ENCODE results near the gene CYP51A1.

The CYP51A1 gene

DNA sequence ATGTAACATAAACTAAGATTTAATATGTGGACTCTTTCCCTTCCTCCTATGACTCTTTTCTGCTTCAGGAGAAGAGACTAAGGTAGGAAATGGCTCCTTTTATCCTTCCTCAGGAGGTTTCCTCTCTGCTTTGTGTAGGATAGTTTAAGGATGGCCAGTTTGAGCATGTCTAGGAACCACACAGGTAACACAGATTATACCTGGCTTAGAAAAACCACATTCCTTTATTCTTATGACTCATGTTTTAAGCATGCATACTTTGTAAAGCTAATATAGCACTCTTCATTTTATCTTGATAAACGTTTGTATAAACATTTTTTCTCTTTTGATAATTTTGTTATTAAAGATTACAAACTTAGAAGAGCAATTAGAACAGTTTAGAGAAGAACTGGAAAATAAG, 57.8 kb downstream of the CYP51A1 start:
- peak overlapping the region; percentile 65 for H3K27ac ChIP-seq
- TF ChIP-seq, protein P1, sequence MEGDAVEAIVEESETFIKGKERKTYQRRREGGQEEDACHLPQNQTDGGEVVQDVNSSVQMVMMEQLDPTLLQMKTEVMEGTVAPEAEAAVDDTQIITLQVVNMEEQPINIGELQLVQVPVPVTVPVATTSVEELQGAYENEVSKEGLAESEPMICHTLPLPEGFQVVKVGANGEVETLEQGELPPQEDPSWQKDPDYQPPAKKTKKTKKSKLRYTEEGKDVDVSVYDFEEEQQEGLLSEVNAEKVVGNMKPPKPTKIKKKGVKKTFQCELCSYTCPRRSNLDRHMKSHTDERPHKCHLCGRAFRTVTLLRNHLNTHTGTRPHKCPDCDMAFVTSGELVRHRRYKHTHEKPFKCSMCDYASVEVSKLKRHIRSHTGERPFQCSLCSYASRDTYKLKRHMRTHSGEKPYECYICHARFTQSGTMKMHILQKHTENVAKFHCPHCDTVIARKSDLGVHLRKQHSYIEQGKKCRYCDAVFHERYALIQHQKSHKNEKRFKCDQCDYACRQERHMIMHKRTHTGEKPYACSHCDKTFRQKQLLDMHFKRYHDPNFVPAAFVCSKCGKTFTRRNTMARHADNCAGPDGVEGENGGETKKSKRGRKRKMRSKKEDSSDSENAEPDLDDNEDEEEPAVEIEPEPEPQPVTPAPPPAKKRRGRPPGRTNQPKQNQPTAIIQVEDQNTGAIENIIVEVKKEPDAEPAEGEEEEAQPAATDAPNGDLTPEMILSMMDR (IDR thresholded peaks at IDR 0.05): no peak
- no peak for TF ChIP-seq ZFX (IDR thresholded peaks at IDR 0.05; ENCODE audit: borderline replicate concordance)

DNA sequence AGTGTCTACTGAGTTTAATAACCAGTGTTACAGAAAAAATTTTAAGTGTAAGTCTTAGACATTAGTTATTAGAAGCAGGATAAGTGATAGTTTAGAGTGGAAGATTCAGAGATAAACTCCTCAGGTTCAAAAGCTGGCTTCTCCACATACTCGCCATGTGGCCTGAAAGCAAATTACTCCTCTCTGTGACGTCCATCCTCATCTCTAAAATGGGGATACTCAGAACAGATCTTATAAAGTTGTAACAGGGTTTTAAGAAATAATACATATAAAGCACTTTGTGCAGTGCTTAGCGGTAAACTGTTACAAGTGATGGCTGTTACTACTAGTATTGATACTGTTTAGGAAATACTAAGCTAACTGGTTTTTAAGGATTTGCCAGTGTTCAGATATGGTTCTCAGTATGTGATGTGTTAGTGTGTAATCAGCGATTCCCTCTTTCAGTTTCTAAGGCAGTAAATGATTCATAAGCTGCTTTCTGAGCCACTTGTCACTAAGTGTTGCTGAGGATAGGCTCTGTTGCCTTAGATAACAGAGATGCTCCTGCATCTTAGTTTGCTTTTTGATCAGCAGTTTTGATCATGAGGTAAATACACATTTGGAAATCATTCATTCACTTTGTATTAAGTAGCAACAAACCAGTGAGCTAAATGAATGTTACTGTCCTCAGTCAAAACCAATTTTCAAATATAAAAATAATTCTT, 58.7 kb downstream of the CYP51A1 start:
- TF ChIP-seq ZFX (IDR thresholded peaks at IDR 0.05; ENCODE audit: borderline replicate concordance): no peak
- TF ChIP-seq, protein P1 (IDR thresholded peaks at IDR 0.05): no peak
- H3K27ac ChIP-seq: peak overlapping the region; percentile 65

DNA sequence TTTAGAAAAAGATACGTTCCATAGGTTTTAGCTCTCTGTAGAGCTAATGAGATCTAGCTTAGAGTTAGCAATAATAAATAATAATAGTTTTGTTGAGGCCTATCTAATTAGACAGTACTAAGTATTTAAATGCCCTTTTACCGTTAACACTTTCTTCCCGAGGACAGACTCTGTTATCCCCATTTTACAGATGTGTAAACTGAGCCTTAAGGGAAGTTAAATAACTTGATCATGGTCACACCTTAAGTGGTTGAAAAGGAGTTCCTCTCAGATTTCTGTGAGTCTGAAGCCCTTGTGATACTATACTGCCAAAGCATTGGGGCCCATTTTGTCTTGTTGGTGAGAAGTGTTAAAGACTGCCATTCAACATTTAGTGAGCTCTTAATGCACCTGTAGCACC, 61.6 kb downstream of the CYP51A1 start:
- TF ChIP-seq, protein P1 (IDR thresholded peaks at IDR 0.05): no peak
- no peak for TF ChIP-seq ZFX (IDR thresholded peaks at IDR 0.05; ENCODE audit: borderline replicate concordance)
- peak overlapping the region; percentile 99 for H3K27ac ChIP-seq

DNA sequence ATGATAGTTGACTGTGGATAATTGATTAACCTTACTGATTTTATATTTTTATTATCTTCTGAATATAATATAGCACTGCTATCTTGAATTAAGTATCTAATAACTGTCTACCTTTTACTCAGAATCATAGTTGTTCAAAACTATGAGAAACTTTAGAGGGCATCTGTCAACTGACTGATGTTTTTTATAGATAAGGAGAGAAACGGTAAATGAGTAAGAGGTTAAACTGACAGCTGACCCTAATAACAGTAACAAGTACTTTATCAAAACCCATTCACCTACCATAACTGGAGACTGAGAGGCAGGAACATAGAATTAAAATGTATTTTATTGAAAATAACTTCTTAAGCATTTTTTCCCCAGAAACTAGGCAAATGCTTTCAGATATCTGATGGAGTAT, 62.2 kb downstream of the CYP51A1 start:
- TF ChIP-seq ZFX (IDR thresholded peaks at IDR 0.05; ENCODE audit: borderline replicate concordance): no peak
- TF ChIP-seq, protein P1 (IDR thresholded peaks at IDR 0.05): no peak
- peak overlapping the region; percentile 99 for H3K27ac ChIP-seq

DNA sequence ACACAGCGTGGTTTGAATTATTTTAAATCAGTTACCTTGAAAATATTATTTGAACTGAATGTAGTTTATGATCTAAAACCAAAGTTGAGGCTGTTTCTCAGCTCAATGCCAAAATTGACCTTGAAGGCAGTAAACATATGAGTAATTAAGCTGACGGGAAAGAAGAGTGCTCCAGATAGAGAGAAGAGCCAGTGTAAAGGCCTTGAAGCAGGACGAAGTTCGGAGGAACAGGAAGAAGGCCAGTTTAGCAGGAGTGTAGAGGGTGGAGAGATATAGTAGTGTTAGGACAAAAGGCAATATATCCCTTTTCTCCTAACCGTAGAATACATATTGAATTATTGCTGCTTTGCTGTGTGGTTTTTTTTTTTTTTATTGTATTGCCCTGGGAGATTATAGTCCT, 63.2 kb downstream of the CYP51A1 start:
- peak overlapping the region; percentile 99 for H3K27ac ChIP-seq
- TF ChIP-seq ZFX (IDR thresholded peaks at IDR 0.05; ENCODE audit: borderline replicate concordance): no peak
- TF ChIP-seq, protein P1 (IDR thresholded peaks at IDR 0.05): no peak

DNA sequence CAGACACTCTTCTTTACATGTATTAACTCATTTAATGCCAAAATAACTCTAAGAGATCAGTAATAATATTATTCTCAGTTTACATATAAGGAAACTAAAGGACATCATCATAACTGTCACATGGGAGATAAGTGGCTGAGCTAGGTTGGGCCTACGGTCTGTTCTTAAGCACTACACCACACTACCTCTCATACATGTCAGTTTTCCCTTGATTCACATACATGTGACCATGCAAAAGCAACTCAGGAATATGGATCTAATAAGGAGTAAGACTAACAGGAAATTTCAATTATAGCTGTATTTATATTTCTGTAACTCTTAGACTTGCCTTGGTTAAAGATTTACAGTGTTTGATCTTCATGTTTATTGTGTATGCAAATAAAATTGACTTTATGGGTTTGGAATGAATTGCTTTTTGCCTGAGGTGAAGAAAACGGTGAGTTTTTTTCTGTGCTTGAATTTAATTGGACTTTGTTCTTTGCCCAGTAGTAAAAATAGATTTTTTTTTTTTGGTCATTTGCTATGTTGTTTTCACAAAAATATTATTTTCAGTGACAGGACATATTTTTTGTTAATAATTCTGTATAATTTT, 69.7 kb downstream of the CYP51A1 start:
- TF ChIP-seq ZFX (IDR thresholded peaks at IDR 0.05; ENCODE audit: borderline replicate concordance): no peak
- H3K27ac ChIP-seq: peak overlapping the region; percentile 99
